Ovary (tissue), 3 donors: Measurements from ENCODE around the gene DNAJC15.

Source experiments
- POLR2A ChIP-seq: fragments of 450-650 bp; IDR thresholded peaks from one replicate; pipeline ENCODE4 v1.6.1; 2017; ENCODE audit warnings: antibody characterized with exemption, mild to moderate bottlenecking, moderate library complexity
- TF ChIP-seq, protein P1 (sequence below), 3 donors: fragments of 450-650 bp in 2 of 3; fragments of 200-600 bp in 1 of 3; IDR thresholded peaks; one replicate each; pipeline versions ENCODE4 v1.5.1 to v1.8.0; 2016 to 2022; ENCODE audit warnings: antibody characterized with exemption in 3 of 3, mild to moderate bottlenecking in 1 of 3
- donor health status: DM: no; HTN: no; CAD: no.

GRCh38 chr13:43006893-43007631 is 16.3 kb upstream of the DNAJC15 start:
- TF ChIP-seq, protein P1, sequence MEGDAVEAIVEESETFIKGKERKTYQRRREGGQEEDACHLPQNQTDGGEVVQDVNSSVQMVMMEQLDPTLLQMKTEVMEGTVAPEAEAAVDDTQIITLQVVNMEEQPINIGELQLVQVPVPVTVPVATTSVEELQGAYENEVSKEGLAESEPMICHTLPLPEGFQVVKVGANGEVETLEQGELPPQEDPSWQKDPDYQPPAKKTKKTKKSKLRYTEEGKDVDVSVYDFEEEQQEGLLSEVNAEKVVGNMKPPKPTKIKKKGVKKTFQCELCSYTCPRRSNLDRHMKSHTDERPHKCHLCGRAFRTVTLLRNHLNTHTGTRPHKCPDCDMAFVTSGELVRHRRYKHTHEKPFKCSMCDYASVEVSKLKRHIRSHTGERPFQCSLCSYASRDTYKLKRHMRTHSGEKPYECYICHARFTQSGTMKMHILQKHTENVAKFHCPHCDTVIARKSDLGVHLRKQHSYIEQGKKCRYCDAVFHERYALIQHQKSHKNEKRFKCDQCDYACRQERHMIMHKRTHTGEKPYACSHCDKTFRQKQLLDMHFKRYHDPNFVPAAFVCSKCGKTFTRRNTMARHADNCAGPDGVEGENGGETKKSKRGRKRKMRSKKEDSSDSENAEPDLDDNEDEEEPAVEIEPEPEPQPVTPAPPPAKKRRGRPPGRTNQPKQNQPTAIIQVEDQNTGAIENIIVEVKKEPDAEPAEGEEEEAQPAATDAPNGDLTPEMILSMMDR (IDR thresholded peaks at IDR 0.05), result no peak
- no peak for TF ChIP-seq POLR2A
